PC-9 (cell line): ENCODE data around the gene ZNF462. TPM values are rescaled to one million over a fixed set of nuclear protein-coding genes. Genes with fewer than 3 reads are reported as not detected.

Experiments used
- BruUV-seq: library from RNA; stranded (reverse); fragments of 400-500 nt; replicated peaks from 2 replicates; lab custom pipeline; 2021; lab: Mats Ljungman, UMichigan
- CTCF ChIA-PET: fragments of 300-600 bp; sonication (Branson Sonifier 250); formaldehyde crosslinking; loops from one replicate; lab custom pipeline; 2022; ENCODE audit warnings: antibody characterized with exemption; lab: Charles Lee
- POLR2A ChIA-PET: fragments of 300-600 bp; sonication (Branson Sonifier 250); formaldehyde crosslinking; loops from one replicate; lab custom pipeline; 2022; ENCODE audit warnings: antibody characterized with exemption; ENCODE audit not compliant: unreplicated experiment; lab: Charles Lee
- DNase-seq, 2 experiments: peaks; one replicate each; pipeline versions ENCODE4 v3.0.0 to v3.0.0-alpha.2; 2015 to 2022; ENCODE audit warnings: mixed read lengths in 1 of 2
- H2AFZ ChIP-seq: fragments of 200-600 bp; sonication (generic); 2 replicates; pipeline ENCODE4 v1.8.1; 2017; ENCODE audit warnings: antibody characterized with exemption
- H3F3A ChIP-seq: fragments of 200-600 bp; sonication (generic); 2 replicates; pipeline ENCODE4 v1.8.1; 2017; ENCODE audit warnings: antibody characterized with exemption, mild to moderate bottlenecking, low read depth; ENCODE audit not compliant: insufficient read depth
- H3K27ac ChIP-seq: fragments of 200-600 bp; sonication (generic); 2 replicates; pipeline ENCODE4 v1.6.1; 2016; ENCODE audit warnings: mixed run types
- H3K27me3 ChIP-seq: fragments of 200-600 bp; sonication (generic); 2 replicates; pipeline ENCODE4 v1.6.1; 2016; ENCODE audit warnings: low read depth, mixed run types; ENCODE audit not compliant: insufficient read depth
- H3K36me3 ChIP-seq: fragments of 200-600 bp; sonication (generic); 2 replicates; pipeline ENCODE4 v1.6.1; 2016; ENCODE audit warnings: low read depth, mixed run types
- H3K4me1 ChIP-seq: fragments of 200-600 bp; sonication (generic); replicated peaks from 2 replicates; pipeline ENCODE4 v1.6.1; 2016; ENCODE audit warnings: mixed run types; ENCODE audit not compliant: insufficient read depth
- H3K4me2 ChIP-seq: fragments of 200-600 bp; sonication (generic); 2 replicates; pipeline ENCODE4 v1.6.1; 2017; ENCODE audit warnings: mixed run types
- H3K4me3 ChIP-seq: fragments of 200-600 bp; sonication (generic); 2 replicates; pipeline ENCODE4 v1.6.1; 2016; ENCODE audit warnings: mixed run types
- H3K79me2 ChIP-seq: fragments of 200-600 bp; sonication (generic); 2 replicates; pipeline ENCODE4 v1.6.1; 2017; ENCODE audit warnings: low read depth, mixed run types
- H3K9me2 ChIP-seq: fragments of 200-600 bp; sonication (generic); 2 replicates; pipeline ENCODE4 v1.8.1; 2017; ENCODE audit warnings: mild to moderate bottlenecking; ENCODE audit not compliant: insufficient read depth
- H3K9me3 ChIP-seq: fragments of 200-600 bp; sonication (generic); 2 replicates; pipeline ENCODE4 v1.8.1; 2016; ENCODE audit warnings: low read depth; ENCODE audit not compliant: insufficient read depth
- H4K20me1 ChIP-seq: fragments of 200-600 bp; sonication (generic); 2 replicates; pipeline ENCODE4 v1.8.1; 2017; ENCODE audit not compliant: insufficient read depth
- CTCF ChIP-seq: fragments of 200-600 bp; sonication (generic); conservative IDR thresholded peaks from 2 replicates; pipeline ENCODE4 v1.6.1; 2017; ENCODE audit warnings: mixed run types, antibody characterized with exemption, mild to moderate bottlenecking, moderate library complexity
- EZH2 ChIP-seq: fragments of 200-600 bp; sonication (generic); IDR thresholded peaks from 2 replicates; pipeline ENCODE4 v1.8.0; 2017; ENCODE audit warnings: antibody characterized with exemption, low read depth
- intact Hi-C: fragments of 100-400 bp; cut with micrococcal nuclease; formaldehyde crosslinking; loops from one replicate; pipeline ENCODE4 v1.10.0; 2022; ENCODE audit not compliant: unreplicated experiment
- total RNA-seq: library from RNA; stranded (reverse); gene quantifications from 2 replicates; pipeline ENCODE4 v1.2.3, GENCODE V29; 2021

The ZNF462 gene
- total RNA-seq, 1 experiment from 2014 or later, result 4.8 TPM

GRCh38 chr9:106932178-106932577 is 69.2 kb downstream of the ZNF462 start:
- no peaks in the 10 kb centered on the region for H3K9me2 ChIP-seq
- no peaks in the 10 kb centered on the region for H3K36me3 ChIP-seq
- H3K9me3 ChIP-seq, result no peaks in the 10 kb centered on the region
- no TSS peak for BruUV-seq
- no peak overlapping the region for H3K4me2 ChIP-seq
- ChIA-PET CTCF (no interaction called here), POLR2A (no interaction called here)
- no peaks in the 10 kb centered on the region for H3F3A ChIP-seq
- H3K27me3 ChIP-seq, result no peaks in the 10 kb centered on the region
- H4K20me1 ChIP-seq, result no peaks in the 10 kb centered on the region
- no peak overlapping the region for H3K4me3 ChIP-seq
- H3K4me1 ChIP-seq, result no peaks in the 10 kb centered on the region
- H3K79me2 ChIP-seq, result no peaks in the 10 kb centered on the region
- no peak overlapping the region for H2AFZ ChIP-seq
- DNase-seq, result no peak
- TF ChIP-seq CTCF (no peak), EZH2 (no peak)
- no peak overlapping the region for H3K27ac ChIP-seq
- intact Hi-C loops, result no loop called here

DNA sequence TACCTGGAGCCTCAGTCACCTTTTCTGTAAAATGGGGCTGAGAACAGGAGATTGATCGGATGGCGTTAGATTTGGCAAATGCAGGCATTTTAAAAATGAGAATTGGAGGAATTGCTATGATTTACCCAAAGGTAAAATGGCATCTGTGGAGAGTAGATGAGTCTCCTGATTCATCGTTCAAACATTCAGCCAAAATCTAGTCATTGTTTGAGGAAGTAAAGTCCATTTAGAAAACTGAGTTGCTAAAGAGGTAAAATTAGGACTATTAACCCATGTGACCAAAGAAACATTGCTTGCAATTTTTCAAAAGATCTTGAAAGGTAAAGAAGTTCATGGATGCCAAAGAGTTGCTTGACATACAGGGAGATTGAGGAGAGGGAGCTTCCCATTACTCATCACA is 69.7 kb downstream of the ZNF462 start:
- Histone ChIP-seq H3F3A (no peaks in the 10 kb centered on the region), H3K27ac (no peak overlapping the region), H3K4me2 (no peak overlapping the region), H3K79me2 (no peaks in the 10 kb centered on the region), H3K4me3 (no peak overlapping the region), H3K9me2 (no peaks in the 10 kb centered on the region), H4K20me1 (no peaks in the 10 kb centered on the region), H3K4me1 (no peaks in the 10 kb centered on the region), H3K36me3 (no peaks in the 10 kb centered on the region), H3K27me3 (no peaks in the 10 kb centered on the region), H2AFZ (no peak overlapping the region), H3K9me3 (no peaks in the 10 kb centered on the region)
- ChIA-PET POLR2A (no interaction called here), CTCF (no interaction called here)
- DNase-seq, result no peak
- TF ChIP-seq CTCF (no peak), EZH2 (no peak)
- BruUV-seq, result no TSS peak
- intact Hi-C loops, result no loop called here

DNA sequence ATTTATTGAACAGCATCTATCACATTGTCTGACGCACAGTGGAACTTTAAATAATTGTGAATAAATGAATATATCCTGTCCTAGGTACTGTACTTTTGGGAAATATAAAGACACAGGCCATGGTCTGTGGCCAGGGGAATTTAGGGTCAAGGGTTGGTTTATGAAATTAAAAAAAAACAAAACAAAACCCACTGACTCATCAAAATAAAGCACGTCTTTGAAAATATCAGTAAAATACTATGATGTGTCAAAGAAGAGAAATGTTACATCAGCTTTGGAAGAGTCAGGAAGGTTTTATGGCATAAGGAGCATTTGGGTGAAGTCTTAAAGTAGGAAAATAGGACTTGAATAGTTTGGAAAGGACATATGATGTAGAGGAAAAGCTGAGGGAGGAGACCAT is 70.5 kb downstream of the ZNF462 start:
- intact Hi-C loops, result no loop called here
- H3K9me3 ChIP-seq, result no peaks in the 10 kb centered on the region
- no peaks in the 10 kb centered on the region for H3K9me2 ChIP-seq
- no peak overlapping the region for H3K27ac ChIP-seq
- H3K79me2 ChIP-seq, result no peaks in the 10 kb centered on the region
- no TSS peak for BruUV-seq
- no peaks in the 10 kb centered on the region for H3K27me3 ChIP-seq
- ChIA-PET CTCF (no interaction called here), POLR2A (no interaction called here)
- no peaks in the 10 kb centered on the region for H3K36me3 ChIP-seq
- no peak overlapping the region for H2AFZ ChIP-seq
- no peak overlapping the region for H3K4me2 ChIP-seq
- H3K4me3 ChIP-seq, result no peak overlapping the region
- no peak for DNase-seq
- H3F3A ChIP-seq, result no peaks in the 10 kb centered on the region
- no peaks in the 10 kb centered on the region for H3K4me1 ChIP-seq
- no peaks in the 10 kb centered on the region for H4K20me1 ChIP-seq
- TF ChIP-seq EZH2 (no peak), CTCF (no peak)
